Midbrain (tissue), 1 donor: ENCODE data around the gene SLC6A3.

Experiments
- DNase-seq: peaks from one replicate; lab custom pipeline; 2025; lab: John Stamatoyannopoulos, UW

SLC6A3 gene

DNA sequence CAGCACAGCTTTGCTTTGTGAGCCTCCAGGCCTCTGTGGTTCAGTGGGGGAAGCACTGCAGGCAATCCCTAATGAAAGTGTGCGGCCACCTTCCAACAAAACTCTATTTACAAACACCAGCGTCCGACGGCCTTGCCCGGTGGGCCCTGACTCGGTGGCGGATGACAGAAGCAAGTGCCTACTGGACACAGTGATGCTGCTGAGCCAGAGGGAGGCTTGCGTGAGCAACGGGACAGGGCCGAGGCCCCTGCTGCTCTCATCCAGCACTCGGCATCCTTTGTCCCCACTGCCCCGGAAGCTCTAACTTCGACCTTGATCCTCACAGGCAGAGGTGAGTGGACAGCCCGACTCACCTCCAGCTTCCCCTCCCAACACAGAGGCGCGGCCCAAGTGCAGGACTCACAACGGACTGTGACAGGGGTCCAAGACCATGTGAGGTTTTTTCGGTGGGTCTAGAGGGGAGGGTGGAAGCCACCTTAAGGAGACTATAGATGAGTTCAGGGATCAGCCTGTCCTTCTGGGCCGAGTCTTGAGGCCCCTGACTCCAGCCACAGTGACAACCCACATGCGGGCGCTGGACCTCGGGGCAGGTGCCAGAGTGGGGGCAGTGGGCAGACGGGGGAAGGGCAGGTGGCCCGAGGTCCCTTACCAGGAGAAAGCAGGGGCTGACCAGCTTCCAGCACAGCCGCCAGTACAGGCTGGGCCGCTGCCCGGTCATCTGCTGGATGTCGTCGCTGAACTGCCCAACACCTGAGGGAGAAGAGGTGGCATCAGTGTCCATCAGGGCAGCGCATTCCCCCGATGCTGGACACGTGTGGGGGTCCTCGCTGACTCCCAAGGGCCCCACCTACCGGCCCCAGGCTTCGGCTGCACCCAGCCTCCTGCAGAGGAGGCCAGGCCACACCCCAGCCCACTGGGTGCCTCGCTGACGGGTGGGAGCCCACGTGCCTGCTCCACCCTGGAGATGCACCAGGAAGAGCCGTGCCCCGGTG is 39.4 kb downstream of the SLC6A3 start:
- DNase-seq = no peak

DNA sequence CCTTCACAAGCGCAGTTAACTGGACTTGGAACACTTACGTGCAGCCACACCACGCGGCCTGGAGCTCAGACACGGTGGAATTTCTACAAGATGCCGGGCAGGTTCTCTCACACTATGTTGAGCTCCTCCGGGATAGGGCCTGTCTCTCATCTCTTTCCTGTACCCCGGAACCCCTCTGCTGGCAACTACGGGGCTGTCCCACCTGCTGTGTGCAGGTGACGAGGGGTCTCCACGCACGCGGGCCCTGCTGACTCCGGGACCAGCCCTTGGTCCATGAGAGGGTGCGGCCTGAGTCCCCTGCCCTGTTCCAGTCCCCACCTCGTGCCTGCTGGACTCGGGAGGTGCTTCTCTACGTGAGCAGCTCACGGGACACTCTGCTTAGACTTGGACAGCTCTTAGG is 40.1 kb downstream of the SLC6A3 start:
- no peak for DNase-seq

DNA sequence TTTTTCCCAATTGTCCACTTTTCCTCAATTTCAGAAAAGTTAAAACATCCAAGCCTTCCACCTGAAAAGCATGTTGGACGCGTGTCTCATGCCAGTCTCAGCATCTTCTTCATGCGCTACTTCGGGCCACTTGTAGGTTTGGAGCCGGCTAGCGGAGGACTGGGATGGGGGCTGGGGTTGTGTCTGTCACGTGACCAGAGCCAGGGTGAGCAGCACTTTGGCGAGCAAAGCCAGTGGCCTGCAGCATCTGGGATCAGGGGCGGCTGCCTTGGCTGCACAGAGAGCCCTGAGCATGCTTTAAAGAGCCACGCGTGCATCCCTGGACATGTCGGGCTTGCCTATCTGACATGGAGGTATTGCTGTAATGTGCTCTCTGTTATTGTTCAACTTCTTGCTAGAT is 41.2 kb downstream of the SLC6A3 start:
- no peak for DNase-seq

DNA sequence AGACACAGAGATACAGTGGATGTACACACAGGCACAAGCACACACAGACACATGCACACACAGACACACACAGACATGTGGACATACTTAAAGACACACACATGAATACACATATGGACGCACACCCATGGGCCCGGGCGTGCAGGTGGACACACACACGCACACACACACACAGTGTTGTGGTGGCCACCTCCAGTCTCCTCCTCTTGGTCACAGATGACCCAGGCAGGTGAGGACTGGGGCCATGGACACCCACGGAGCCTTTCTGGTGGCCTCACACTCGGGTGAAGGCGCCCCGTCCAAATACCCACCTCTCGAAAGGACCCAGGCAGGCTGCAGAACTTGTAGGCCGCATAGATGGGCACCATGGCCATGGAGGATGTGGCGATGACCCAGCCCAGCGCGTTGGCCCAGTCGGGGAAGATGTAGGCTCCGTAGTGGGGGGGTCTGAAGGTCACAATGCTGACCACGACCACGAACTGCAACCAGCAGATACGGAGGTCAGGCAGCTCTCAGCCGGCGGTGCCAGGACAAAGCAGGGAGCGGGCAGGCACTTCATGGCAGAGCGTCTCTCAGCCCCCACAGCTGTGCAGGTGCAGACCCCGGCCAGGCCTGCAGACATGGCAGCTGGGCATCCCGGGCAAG is 42.5 kb downstream of the SLC6A3 start:
- DNase-seq = no peak

DNA sequence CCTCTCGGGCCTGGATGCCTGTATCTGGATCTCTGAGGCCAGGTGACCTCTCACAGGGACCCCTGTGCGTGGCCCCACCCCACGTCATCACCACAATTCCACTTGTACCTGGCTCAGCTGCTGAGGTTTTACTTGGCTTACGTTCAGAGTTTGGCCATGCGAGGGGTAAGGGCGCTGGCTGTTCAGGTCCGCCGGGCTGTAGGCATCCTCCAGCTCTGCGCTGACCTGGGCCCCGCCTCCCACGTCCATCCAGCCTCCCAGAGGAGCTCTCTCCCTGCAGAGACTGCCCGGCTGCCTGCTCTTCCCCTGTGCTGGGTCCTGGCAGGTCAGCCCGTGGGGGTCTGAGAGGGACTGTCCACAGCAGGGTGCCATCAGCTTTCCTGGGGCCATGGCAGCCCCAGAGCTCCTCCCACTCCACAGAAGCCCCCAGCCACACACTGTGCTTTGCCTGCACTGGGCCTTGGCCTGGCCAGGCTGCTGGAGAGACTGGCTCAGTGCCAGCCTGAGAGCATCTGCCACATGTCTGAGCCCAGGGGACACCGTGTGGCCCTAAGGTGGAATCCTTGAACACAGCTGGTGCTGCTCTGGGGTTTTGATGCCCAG is 43.6 kb downstream of the SLC6A3 start:
- no peak for DNase-seq

DNA sequence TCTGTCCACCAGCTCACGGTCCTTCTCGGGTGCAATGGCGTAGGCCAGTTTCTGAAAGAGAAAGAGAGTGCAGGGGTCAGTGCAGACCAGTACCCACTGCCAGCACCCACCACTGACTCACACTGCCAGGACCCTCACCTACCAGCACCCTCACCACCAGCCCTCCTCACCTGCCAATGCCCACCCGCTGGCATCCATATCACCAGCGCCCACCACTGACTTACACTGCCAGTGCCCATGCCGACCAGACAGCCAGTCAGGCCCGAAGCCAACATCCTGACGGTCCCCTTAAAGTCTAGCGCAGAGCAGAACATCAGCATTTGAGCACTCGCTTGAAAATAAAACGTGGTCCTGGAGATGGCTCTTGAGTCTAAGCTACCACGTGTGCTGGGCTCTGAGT is 44.3 kb downstream of the SLC6A3 start:
- no peak for DNase-seq

DNA sequence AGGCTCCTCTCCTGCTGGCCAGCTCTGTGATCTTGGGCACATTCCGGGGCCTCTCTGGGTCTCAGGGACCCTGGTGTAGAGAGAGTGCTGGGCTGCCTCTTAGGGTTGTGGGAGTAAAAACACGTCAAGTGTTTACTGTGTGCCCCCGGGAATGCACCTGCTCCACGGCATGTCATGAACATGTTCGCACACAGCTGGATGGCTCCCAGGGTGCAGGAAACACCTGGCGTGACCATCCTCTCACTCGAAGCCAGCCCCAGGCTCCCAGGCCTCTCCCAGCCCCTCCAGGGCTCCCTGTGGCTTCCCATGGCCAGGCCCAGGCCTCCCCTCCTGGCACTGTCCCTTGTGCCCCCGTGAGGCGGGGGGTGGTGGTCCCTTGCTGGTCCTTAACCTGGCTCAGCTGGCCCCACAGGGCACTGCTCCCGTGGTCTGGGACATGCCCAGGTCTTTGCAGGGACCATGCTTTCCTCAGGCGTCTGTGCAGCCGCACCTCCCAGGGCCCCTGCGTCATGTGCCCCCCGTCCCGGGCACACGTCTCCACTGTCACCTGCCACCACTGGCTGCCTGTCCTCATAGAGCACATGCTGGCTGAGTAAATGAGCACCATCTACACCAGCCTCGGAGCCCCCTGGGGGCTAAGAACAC is 44.9 kb downstream of the SLC6A3 start:
- no peak for DNase-seq

DNA sequence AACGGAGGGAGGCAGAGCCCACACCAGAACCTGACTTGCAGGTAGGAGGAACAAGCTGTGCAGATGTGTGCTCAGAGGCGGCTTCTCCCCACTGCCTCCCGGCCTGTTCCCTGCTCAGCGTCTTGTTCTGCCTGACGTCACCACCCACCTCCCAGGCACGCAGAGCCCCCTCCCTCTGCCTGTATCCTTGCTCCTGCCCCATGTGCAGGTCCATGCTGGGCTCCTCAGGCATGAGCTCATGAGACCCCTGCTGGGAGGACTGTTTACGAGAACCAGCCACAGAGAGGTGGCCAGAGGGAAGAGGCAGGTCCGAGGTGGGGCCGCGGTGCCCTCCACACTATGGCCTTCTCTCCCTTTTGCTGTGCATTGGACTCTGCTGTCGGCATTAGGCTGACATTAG is 45.5 kb downstream of the SLC6A3 start:
- DNase-seq = no peak

DNA sequence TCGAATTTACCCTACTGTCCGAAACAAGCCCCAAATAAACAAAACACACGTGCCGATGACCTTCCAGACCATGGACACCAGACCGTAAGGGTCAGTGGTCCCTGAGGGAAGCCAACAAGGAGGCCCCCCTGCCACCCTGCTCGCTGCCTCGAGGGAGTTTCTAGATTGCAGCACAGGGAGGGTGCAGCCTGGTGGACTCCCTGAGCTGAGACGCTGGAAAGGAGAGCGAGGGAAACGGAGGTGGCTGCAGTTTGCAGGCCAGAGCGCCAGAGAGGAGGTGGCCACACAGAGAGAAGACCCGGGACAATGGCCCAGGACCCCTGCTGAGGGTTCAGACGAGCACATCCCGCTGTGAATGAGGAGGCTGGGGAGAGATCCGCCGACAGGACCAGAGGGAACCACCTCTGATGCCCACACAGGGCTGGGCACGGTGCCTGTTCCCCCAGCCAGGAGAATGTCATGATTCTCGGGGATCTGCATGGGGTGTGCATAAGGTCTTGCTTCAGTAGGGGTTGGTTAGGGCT is 48.9 kb downstream of the SLC6A3 start:
- DNase-seq = no peak

DNA sequence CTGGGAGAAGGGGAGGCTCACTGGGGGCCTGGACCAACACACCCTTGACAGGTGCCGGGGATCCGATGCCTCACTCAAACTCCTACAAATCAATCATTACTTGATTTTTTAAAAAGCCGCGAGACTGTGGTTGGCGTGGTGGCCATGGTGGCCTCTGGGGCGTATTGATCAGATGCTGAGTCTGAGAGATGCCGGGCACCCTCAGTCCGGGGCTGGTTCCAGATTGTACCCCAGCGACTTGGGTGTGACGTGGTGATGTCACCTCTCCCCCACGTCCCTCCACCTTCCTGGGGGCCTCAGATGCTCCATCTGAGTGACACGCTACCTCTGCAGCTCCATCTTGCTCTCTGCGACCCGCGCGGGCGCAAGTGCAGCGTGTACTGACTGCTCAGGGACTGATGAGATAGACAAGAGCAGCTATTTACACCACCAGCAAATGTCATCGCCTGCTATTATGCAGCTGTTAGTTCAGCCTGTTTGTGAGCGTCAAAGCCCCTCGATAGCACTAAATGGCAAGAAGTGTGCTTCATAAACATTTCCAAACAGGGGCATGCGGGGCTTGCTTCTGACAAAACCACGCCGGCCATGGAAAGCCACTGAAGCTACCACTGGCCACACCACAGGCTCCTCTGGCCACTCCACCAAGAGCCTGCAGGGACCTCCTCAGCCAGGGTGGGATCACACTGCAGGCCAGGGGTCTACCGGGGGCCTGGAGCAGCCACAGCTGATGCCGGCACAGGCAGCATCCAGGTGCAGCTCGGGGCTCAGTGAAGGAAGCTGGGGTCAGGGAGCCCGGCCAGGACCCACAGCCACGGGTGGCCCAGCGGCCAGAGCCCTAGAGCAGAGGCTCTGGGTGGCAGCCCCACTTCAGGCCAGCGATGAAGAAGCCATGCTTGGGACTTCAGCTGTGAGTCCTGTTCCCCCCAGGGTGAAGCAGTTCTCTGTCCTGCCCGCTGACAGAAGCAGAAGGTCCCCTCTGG is 50.1 kb downstream of the SLC6A3 start:
- no peak for DNase-seq

DNA sequence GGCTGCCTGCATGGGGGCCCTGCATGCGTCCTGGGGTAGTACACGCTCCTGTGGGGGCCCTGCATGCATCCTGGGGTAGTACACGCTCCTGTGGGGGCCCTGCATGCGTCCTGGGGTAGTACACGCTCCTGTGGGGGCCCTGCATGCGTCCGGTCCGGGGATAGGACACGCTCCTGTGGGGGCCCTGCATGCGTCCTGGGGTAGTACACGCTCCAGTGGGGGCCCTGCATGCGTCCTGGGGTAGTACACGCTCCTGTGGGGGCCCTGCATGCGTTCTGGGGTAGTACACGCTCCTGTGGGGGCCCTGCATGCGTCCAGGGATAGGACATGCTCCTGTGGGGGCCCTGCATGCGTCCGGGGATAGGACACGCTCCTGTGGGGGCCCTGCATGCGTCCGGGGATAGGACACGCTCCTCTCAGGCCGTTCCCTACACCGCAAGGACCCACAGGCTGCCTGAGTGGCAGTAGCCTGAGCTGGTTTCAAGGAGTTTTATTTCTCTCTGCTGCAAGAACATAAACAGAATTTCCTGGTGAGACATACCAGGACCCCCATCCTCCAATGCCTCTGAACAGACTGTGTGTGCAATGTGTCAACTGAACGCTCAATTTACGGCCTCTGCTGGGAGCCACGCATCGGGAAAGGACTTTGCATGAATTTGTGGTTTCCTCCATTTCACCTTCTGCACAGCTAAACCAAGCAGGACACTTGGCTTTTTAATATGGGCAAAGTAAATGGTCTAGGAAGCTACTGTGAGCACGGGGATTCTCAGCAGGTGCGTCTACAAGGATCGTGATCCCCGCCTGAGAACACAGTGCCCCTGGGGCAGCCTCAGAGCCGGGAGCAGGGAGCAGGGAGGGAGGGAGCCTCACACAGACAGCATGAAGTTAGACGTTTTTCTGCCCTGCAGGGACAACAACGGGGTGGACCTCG is 51.4 kb downstream of the SLC6A3 start:
- no peak for DNase-seq

DNA sequence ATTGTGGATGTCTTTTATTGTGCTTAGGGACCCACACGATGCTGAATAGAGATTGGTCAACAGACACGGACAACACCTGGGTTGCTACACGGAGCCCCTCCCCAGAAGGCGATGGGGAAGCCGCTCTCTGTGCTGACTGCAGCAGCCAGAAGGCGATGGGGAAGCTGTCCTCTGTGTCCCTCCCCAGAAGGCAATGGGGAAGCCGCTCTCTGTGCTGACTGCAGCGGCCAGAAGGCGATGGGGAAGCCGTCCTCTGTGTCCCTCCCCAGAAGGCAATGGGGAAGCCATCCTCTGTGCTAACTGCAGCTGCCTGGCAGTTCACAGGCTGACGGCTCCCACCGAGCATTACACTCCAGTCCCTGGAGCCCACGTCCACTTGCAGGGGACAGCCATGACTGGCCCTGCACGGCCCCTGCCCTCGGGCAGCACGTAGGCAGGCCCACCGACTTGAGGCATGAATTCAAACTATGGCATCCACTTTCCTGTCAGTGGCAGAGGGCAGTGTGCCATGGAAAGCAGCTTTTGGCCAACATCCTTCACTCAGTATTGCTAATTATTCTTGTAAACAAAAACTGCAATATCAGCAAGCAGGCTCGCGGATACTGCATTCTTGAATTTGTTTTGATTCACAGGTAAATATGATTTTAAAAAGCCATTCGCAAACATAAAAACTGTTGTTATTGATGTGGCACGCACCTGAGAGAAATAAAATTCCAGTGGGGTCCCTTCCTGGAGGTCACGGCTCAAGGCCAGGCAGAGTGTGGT is 52.3 kb downstream of the SLC6A3 start:
- DNase-seq = no peak

DNA sequence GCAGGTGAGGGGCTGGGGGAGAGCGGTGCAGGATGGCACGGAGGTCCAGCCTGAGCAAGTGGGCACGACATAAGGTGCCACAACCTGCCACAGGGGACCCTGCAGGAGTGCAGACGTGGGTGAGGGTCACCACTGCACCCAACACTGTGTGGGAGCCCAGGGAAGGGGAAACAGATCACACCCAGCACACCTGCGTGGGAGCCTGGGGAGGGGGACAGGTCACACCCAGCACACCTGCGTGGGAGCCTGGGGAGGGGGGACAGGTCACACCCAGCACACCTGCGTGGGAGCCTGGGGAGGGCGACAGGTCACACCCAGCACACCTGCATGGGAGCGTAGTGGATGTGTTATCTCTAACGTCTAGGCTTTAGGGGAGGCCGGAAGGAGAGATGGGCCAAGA is 53.0 kb downstream of the SLC6A3 start:
- DNase-seq = no peak

DNA sequence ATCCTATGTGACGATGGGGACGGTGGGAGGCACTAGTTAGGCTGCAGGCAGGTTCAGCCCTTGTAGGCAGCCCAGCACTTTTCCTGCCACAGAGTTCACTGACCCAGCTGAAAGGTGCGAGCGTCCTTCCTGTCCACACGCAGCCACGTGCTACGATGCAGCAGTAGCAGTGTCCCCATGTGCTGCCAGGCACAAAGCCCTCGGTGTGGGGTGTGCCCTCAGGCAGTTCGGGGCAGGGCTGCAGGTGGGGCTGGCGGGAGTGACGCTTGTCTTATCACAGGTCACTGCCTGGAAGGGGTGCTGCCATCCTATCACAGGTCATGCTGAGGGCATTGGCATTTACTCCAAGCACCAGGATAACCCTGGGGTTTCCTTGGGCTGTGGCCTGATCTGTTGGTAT is 53.5 kb downstream of the SLC6A3 start:
- DNase-seq = no peak

DNA sequence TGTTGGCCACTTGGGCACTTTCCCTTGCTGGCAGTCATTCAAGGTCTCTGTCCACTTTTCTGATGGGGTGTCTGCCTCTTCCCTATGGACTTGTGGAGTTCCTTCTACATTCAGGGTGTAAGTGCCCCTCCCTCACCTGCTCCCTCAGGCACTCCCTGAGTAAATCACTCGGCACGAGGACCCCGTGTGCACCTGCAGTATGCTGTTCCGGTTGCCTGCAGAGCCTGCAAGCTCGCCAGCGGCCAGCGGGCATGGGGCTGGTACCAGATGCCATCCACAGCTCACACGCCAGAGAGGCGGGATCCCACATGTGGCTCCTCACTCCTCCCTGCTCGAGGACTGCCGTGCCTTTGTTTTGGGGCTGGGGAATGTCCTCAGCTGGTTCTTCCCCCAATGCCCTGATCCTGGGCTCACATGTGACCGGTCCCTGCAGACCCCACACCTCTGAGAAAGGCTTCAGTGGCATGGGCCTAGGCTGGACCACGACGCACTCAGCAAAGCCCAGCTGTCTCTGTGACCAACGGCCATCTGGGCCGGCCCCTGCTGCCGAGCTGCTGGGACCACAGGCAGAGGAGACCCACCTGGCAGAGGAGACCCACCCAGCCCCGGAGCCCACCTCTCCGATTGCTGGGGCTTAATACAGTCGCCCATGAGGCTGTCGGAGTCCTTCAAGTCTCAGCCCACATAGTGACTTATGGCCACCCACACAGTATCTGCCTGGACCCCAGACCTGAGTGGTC is 54.2 kb downstream of the SLC6A3 start:
- no peak for DNase-seq

DNA sequence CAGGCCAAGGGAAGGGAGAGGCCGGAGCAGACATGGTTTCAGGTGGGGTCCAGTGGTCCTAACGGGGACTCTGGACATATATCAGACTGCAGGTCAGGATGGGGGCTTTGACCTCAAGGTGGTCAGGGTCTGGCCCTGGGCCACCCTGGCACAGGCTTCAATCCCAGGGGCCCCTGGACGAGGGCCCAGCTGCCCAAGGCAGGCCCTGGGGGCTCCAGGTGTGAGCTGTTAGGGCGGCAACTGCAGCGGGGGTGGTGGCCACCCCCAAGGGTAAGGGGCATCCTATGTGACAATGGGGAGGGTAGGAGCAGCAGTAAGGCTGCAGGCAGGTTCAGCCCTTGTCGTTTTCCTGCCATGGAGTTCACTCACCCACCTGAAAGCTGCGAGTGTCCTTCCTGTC is 54.9 kb downstream of the SLC6A3 start:
- DNase-seq = no peak

DNA sequence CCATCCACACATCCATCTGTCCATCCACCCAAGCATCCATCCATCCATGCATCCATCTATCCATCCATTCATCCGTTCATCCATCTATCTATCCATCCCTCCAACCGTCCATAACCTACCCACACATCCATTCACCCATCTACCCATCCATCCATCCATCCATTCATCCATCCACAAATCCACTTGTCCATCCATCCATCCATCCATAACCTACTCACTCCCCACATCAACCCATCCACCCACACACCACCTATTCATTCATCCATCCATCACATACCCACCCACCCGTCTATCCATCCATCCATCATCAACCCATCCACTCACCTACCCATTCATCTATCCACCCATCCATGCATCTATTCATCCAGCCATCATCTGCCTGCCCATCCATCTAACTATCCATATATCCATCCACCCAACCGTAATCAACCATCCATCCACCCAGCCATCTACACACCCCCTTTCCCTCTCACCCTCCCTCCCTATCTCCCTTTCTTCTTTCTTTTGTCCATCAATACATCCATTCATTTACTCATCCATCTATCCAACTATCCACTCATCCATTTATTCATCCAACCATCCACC is 56.8 kb downstream of the SLC6A3 start:
- DNase-seq = no peak

DNA sequence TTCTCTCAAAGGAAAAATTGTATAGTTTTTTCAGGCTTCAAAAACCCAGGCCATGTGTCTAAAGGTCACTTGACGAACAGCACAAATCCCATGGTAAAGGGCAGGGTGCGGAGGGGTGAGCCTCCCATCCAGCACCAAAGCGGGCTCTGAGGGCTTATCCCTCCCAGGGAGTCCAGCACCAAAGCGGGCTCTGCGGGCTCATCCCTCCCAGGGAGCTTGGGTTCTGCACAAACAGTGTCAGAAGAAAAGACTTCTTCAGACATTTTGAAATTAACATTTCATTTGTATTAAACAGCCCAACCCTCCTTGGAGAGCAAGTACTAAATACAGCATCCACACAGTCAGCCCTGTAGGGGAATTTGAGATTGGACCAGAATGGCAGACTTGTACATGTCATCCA is 57.4 kb downstream of the SLC6A3 start:
- no peak for DNase-seq
